ENCODE results near the gene PAK1.

The PAK1 gene

DNA sequence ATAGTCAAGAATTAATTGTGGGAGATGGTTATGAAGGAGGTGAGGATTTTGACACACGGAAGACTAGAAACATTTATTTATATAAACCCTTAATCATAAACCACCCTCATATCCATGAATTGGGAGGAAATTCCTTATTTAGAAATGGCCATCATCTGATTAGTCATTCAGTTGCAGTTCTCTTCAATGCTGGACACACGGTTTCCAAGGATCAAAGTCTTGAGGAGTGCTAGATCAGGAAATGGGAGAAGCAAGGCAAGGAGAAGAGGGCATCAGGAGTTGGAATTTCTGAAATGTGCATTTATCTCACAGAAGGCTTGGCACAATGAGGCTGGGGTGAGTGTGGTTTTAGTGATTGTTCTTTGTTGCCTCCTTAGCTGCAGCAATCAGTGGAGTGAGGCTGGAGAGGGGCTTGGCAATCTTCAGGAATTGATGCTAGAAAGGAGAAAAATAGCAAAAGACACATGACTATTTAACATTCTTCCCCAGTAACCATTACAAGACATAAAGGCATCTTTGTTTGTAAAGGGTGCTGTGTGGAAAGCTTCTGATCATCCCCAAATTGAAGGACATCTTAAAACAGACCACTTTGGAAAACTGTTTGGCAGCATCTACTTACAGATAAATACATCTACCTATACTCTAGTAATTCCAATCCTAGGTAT lies 150.8 kb downstream of the PAK1 start:
- Histone ChIP-seq H3K4me1 (no peaks in the 10 kb centered on the region), H3K4me3 (no peak overlapping the region), H3K27ac (no peak overlapping the region), H3K27me3 (no peaks in the 10 kb centered on the region), H3K9me3 (no peaks in the 10 kb centered on the region), H3K36me3 (peaks cover 9 to 39% (median 33%) of the 10 kb centered on the region in 3 donors)
- intact Hi-C loops (cut with DNase I; ENCODE audit: low total_unique reads) = no loop called here
- TF ChIP-seq, protein P1, sequence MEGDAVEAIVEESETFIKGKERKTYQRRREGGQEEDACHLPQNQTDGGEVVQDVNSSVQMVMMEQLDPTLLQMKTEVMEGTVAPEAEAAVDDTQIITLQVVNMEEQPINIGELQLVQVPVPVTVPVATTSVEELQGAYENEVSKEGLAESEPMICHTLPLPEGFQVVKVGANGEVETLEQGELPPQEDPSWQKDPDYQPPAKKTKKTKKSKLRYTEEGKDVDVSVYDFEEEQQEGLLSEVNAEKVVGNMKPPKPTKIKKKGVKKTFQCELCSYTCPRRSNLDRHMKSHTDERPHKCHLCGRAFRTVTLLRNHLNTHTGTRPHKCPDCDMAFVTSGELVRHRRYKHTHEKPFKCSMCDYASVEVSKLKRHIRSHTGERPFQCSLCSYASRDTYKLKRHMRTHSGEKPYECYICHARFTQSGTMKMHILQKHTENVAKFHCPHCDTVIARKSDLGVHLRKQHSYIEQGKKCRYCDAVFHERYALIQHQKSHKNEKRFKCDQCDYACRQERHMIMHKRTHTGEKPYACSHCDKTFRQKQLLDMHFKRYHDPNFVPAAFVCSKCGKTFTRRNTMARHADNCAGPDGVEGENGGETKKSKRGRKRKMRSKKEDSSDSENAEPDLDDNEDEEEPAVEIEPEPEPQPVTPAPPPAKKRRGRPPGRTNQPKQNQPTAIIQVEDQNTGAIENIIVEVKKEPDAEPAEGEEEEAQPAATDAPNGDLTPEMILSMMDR (IDR thresholded peaks at IDR 0.05) = no peak
- DNase-seq = no peak

DNA sequence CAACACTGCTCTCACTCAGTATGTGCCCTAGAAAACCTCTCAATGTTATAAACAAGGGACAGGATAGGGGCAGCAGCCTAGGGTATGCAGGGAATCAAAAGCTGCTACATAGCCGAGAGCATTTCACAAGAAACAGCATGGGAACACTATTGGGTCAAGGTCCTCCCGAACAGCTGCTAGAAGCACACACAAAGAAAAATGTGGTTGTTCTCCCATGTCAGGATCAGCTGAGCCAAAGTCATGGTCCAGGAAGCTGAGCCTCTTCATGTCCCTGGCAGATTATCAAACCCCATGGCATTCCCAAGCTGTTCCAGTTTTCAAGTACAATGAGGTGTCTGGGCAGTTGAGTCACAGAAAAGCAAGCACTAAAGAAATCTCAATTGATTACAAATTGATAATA lies 151.4 kb downstream of the PAK1 start:
- no peaks in the 10 kb centered on the region for H3K4me1 ChIP-seq
- intact Hi-C loops (cut with DNase I; ENCODE audit: low total_unique reads) = no loop called here
- no peak overlapping the region for H3K27ac ChIP-seq
- H3K4me3 ChIP-seq = no peak overlapping the region
- DNase-seq = no peak
- H3K27me3 ChIP-seq = no peaks in the 10 kb centered on the region
- TF ChIP-seq, protein P1 (IDR thresholded peaks at IDR 0.05) = no peak
- H3K9me3 ChIP-seq = no peaks in the 10 kb centered on the region
- peaks cover 9 to 39% (median 33%) of the 10 kb centered on the region in 3 donors for H3K36me3 ChIP-seq

DNA sequence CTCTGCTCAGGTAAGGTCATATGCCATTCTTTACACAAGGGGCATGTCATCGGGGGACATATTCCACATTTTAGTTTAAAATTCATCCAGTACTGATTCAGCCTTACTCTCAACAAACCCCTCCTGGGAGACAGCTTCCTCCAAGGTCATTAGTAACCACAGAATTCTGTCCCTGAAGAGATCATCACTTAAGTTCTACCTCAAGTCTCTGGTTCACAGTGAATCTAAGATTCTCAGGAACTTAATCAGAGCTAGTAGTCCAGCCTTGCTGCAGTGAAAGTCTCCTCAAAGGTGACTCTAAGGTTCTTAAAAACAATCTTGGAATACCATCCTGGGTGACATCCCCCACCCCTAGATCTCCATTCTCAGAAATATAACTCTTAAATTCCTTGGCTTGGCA lies 153.5 kb downstream of the PAK1 start:
- intact Hi-C loops (cut with DNase I; ENCODE audit: low total_unique reads) = no loop called here
- no peak overlapping the region for H3K4me3 ChIP-seq
- no peak for DNase-seq
- peaks cover 0 to 29% (median 26%) of the 10 kb centered on the region in 3 donors for H3K36me3 ChIP-seq
- H3K9me3 ChIP-seq = no peaks in the 10 kb centered on the region
- H3K27ac ChIP-seq = no peak overlapping the region
- TF ChIP-seq, protein P1 (IDR thresholded peaks at IDR 0.05) = no peak
- H3K27me3 ChIP-seq = no peaks in the 10 kb centered on the region
- H3K4me1 ChIP-seq = no peaks in the 10 kb centered on the region

DNA sequence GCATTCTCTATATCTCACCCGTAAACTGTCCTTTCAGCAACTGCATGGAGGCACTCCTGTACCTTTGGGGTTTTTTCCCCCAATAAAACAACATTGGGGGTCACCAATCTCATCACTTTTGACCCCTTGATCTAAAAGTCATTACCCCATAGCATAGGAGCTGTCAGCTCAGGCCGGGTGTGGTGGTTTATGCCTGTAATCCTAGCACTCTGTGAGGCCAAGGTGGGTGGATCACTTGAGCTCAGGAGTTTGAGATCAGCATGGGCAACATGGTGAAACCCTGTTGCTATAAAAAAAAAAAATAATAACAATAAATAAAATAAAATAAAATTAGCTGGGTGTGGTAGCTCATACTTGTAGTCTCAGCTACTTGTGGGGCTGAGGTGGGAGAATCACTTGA lies 155.3 kb downstream of the PAK1 start:
- no peak for DNase-seq
- H3K9me3 ChIP-seq = no peaks in the 10 kb centered on the region

DNA sequence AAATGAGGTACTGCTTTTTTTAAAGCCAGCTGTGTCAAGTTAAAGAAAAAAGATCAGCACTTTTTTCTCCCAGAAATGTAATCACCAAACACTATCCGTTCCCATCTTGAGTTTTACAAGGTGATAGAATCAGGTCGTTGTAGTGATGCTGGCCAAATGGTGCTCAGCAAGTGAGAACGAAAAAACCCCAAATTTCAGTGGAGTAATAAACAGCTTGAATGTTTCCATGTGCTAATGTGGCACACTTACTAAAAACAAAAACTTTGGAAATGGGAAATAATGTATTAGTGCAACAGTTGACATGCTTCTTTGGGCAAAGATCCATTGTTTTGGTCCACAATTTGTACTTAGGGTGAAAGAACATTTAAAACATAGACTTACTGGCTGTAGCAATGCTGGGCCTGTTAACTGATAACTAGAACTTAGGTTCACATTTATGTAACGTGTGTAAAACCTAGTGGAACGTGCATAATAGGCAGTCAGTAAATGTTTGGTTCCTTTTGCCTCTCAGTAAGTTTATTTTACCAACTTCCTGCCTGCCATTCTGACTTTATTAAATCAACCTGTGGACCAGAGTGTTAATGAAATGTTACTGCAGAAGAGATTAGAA lies 157.1 kb downstream of the PAK1 start:
- Histone ChIP-seq H3K27ac (no peak overlapping the region), H3K27me3 (no peaks in the 10 kb centered on the region), H3K36me3 (peaks cover 0 to 5% (median 4%) of the 10 kb centered on the region in 3 donors), H3K4me1 (no peaks in the 10 kb centered on the region), H3K9me3 (no peaks in the 10 kb centered on the region), H3K4me3 (no peak overlapping the region)
- intact Hi-C loops (cut with DNase I; ENCODE audit: low total_unique reads) = no loop called here
- DNase-seq = no peak
- TF ChIP-seq, protein P1 (IDR thresholded peaks at IDR 0.05) = no peak

More for the DNA sequence above, 155.3 kb downstream of the PAK1 start:
- Histone ChIP-seq H3K36me3 (peaks cover 0 to 21% (median 19%) of the 10 kb centered on the region in 3 donors), H3K4me3 (no peak overlapping the region), H3K27me3 (no peaks in the 10 kb centered on the region), H3K4me1 (no peaks in the 10 kb centered on the region), H3K27ac (no peak overlapping the region)
- TF ChIP-seq, protein P1 (IDR thresholded peaks at IDR 0.05) = no peak
- intact Hi-C loops (cut with DNase I; ENCODE audit: low total_unique reads) = no loop called here
